Measurements from ENCODE around the gene BUD23.

The BUD23 gene

GRCh38 chr7:73647725-73648592 lies 35.4 kb upstream of the BUD23 start:
- no peak for TF ChIP-seq CTCF (IDR thresholded peaks at IDR 0.05)
- Histone ChIP-seq H3K79me2 (no peaks in the 10 kb centered on the region), H3K27me3 (ENCODE audit: control insufficient read depth, insufficient read depth, low read length) (no peaks in the 10 kb centered on the region), H3K4me2 (ENCODE audit: low read length) (peak overlapping the region; percentile 77), H3K4me1 (no peaks in the 10 kb centered on the region), H3K36me3 (ENCODE audit: control insufficient read depth, insufficient read depth, low read length) (no peaks in the 10 kb centered on the region), H3K4me3 (ENCODE audit: low read depth, low read length) (peak overlapping the region; percentile 39), H3K27ac (no peak overlapping the region), H3K9ac (no peak overlapping the region), H3K9me3 (ENCODE audit: control insufficient read depth, low read length) (no peaks in the 10 kb centered on the region), H2AFZ (peak overlapping the region; percentile 99)

- Histone ChIP-seq H3K9me3 (ENCODE audit: control insufficient read depth, low read length) (no peaks in the 10 kb centered on the region), H2AFZ (peak overlapping the region; percentile 99), H3K27ac (no peak overlapping the region), H3K79me2 (no peaks in the 10 kb centered on the region), H3K27me3 (ENCODE audit: control insufficient read depth, insufficient read depth, low read length) (no peaks in the 10 kb centered on the region), H3K9ac (no peak overlapping the region), H3K4me2 (ENCODE audit: low read length) (no peak overlapping the region), H3K4me1 (no peaks in the 10 kb centered on the region), H3K36me3 (ENCODE audit: control insufficient read depth, insufficient read depth, low read length) (no peaks in the 10 kb centered on the region), H3K4me3 (ENCODE audit: low read depth, low read length) (no peak overlapping the region)
- TF ChIP-seq CTCF (IDR thresholded peaks at IDR 0.05), result no peak
Measured at GRCh38 chr7:73648593-73649332, 34.6 kb upstream of the BUD23 start.

GRCh38 chr7:73649576-73649975 lies 33.8 kb upstream of the BUD23 start:
- Histone ChIP-seq H3K9ac (no peak overlapping the region), H2AFZ (no peak overlapping the region), H3K4me1 (no peaks in the 10 kb centered on the region), H3K79me2 (no peaks in the 10 kb centered on the region), H3K27me3 (ENCODE audit: control insufficient read depth, insufficient read depth, low read length) (no peaks in the 10 kb centered on the region), H3K4me3 (ENCODE audit: low read depth, low read length) (no peak overlapping the region), H3K4me2 (ENCODE audit: low read length) (no peak overlapping the region), H3K27ac (no peak overlapping the region), H3K36me3 (ENCODE audit: control insufficient read depth, insufficient read depth, low read length) (no peaks in the 10 kb centered on the region), H3K9me3 (ENCODE audit: control insufficient read depth, low read length) (no peaks in the 10 kb centered on the region)
- no peak for TF ChIP-seq CTCF (IDR thresholded peaks at IDR 0.05)

- H3K36me3 ChIP-seq (ENCODE audit: control insufficient read depth, insufficient read depth, low read length), result no peaks in the 10 kb centered on the region
- no peaks in the 10 kb centered on the region for H3K27me3 ChIP-seq (ENCODE audit: control insufficient read depth, insufficient read depth, low read length)
- no peak overlapping the region for H2AFZ ChIP-seq
Measured at GRCh38 chr7:73650524-73650923, 32.9 kb upstream of the BUD23 start.

More at GRCh38 chr7:73650524-73650923, 32.9 kb upstream of the BUD23 start:
- H3K27ac ChIP-seq, result no peak overlapping the region
- no peak overlapping the region for H3K4me3 ChIP-seq (ENCODE audit: low read depth, low read length)
- H3K9ac ChIP-seq, result no peak overlapping the region
- TF ChIP-seq CTCF (IDR thresholded peaks at IDR 0.05), result no peak
- no peaks in the 10 kb centered on the region for H3K9me3 ChIP-seq (ENCODE audit: control insufficient read depth, low read length)
- no peaks in the 10 kb centered on the region for H3K4me1 ChIP-seq
- no peak overlapping the region for H3K4me2 ChIP-seq (ENCODE audit: low read length)
- no peaks in the 10 kb centered on the region for H3K79me2 ChIP-seq

All from parathyroid adenoma (tissue), 2 donors.